K562 (cell line): Measurements from ENCODE around the gene TMEM255A.

ENCODE experiments used
- CTCF ChIP-seq, 3 experiments: IDR thresholded peaks in 2 of 3; conservative IDR thresholded peaks in 1 of 3; 2 replicates each; pipeline ENCODE4 v1.5.1; 2011 to 2012; ENCODE audit warnings: low read length in 3 of 3, mild to moderate bottlenecking in 3 of 3, control low read depth in 2 of 3, improper control_type of control experiment in 1 of 3, inconsistent platforms in 1 of 3, low read depth in 1 of 3, mixed read lengths in 1 of 3, moderate library complexity in 1 of 3; ENCODE audit not compliant: insufficient read depth in 2 of 3
- ELF1 ChIP-seq: fragments of 200-800 bp; sonication (Bioruptor generic); IDR thresholded peaks from 2 replicates; pipeline ENCODE4 v1.6.1; 2016; ENCODE audit warnings: missing genetic modification characterization, missing compliant biosample characterization
- EZH2 ChIP-seq: IDR thresholded peaks from 2 replicates; pipeline ENCODE4 v1.6.1; 2012; ENCODE audit warnings: low read depth, mild to moderate bottlenecking, inconsistent platforms, low read length, borderline replicate concordance
- GABPA ChIP-seq: fragments of 200-800 bp; sonication (Bioruptor generic); conservative IDR thresholded peaks from 2 replicates; pipeline ENCODE4 v1.6.1; 2016; ENCODE audit warnings: low read depth, missing genetic modification characterization, missing compliant biosample characterization
- HNRNPLL ChIP-seq: fragments of 200-400 bp; formaldehyde crosslinking; IDR thresholded peaks from 2 replicates; pipeline ENCODE4 v1.6.1; 2017; ENCODE audit warnings: low read length, low read depth, mild to moderate bottlenecking; ENCODE audit not compliant: poor library complexity, severe bottlenecking
- POLR2AphosphoS5 ChIP-seq: IDR thresholded peaks from 2 replicates; pipeline ENCODE4 v1.6.1; 2011; ENCODE audit warnings: mild to moderate bottlenecking, low read depth, low read length, moderate library complexity; ENCODE audit not compliant: control insufficient read depth, insufficient read depth
- TAF1 ChIP-seq: IDR thresholded peaks from 2 replicates; pipeline ENCODE4 v1.6.1; 2011; ENCODE audit warnings: mild to moderate bottlenecking, low read length, moderate library complexity; ENCODE audit not compliant: insufficient read depth, control insufficient read depth, severe bottlenecking; ENCODE audit errors: extremely low read depth
- ZNF174 ChIP-seq: fragments of 250-450 bp; sonication (Bioruptor Pico); IDR thresholded peaks from 2 replicates; pipeline ENCODE4 v1.4.0; 2020; ENCODE audit warnings: mild to moderate bottlenecking
- ZNF384 ChIP-seq: IDR thresholded peaks from 2 replicates; pipeline ENCODE4 v1.6.1; 2012; ENCODE audit warnings: low read depth, low read length, improper control_type of control experiment
- TF ChIP-seq, protein P1 (sequence below): sonication (generic); formaldehyde crosslinking; IDR thresholded peaks from 2 replicates; pipeline ENCODE4 v1.8.0; 2023; ENCODE audit warnings: mild to moderate bottlenecking, missing genetic modification reagents
- TF ChIP-seq, protein P2 (sequence below): fragments of 450-650 bp; IDR thresholded peaks from 2 replicates; pipeline ENCODE4 v1.6.1; 2016; ENCODE audit warnings: low read depth

- TF ChIP-seq TAF1, result no peak
- no peak for TF ChIP-seq EZH2
- no peak for TF ChIP-seq CTCF (IDR thresholded peaks at IDR 0.05 in 2 of 3, conservative IDR thresholded peaks at IDR 0.05 in 1 of 3; ENCODE audit: insufficient read depth in 2 of 3, low read depth in 1 of 3, low read length in 3 of 3)
- TF ChIP-seq GABPA (tag), result no peak
- TF ChIP-seq, protein P1, sequence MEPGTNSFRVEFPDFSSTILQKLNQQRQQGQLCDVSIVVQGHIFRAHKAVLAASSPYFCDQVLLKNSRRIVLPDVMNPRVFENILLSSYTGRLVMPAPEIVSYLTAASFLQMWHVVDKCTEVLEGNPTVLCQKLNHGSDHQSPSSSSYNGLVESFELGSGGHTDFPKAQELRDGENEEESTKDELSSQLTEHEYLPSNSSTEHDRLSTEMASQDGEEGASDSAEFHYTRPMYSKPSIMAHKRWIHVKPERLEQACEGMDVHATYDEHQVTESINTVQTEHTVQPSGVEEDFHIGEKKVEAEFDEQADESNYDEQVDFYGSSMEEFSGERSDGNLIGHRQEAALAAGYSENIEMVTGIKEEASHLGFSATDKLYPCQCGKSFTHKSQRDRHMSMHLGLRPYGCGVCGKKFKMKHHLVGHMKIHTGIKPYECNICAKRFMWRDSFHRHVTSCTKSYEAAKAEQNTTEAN (CRISPR knock-in tag), result no peak
- TF ChIP-seq HNRNPLL, result no peak
- no peak for TF ChIP-seq ZNF384
- TF ChIP-seq, protein P2, sequence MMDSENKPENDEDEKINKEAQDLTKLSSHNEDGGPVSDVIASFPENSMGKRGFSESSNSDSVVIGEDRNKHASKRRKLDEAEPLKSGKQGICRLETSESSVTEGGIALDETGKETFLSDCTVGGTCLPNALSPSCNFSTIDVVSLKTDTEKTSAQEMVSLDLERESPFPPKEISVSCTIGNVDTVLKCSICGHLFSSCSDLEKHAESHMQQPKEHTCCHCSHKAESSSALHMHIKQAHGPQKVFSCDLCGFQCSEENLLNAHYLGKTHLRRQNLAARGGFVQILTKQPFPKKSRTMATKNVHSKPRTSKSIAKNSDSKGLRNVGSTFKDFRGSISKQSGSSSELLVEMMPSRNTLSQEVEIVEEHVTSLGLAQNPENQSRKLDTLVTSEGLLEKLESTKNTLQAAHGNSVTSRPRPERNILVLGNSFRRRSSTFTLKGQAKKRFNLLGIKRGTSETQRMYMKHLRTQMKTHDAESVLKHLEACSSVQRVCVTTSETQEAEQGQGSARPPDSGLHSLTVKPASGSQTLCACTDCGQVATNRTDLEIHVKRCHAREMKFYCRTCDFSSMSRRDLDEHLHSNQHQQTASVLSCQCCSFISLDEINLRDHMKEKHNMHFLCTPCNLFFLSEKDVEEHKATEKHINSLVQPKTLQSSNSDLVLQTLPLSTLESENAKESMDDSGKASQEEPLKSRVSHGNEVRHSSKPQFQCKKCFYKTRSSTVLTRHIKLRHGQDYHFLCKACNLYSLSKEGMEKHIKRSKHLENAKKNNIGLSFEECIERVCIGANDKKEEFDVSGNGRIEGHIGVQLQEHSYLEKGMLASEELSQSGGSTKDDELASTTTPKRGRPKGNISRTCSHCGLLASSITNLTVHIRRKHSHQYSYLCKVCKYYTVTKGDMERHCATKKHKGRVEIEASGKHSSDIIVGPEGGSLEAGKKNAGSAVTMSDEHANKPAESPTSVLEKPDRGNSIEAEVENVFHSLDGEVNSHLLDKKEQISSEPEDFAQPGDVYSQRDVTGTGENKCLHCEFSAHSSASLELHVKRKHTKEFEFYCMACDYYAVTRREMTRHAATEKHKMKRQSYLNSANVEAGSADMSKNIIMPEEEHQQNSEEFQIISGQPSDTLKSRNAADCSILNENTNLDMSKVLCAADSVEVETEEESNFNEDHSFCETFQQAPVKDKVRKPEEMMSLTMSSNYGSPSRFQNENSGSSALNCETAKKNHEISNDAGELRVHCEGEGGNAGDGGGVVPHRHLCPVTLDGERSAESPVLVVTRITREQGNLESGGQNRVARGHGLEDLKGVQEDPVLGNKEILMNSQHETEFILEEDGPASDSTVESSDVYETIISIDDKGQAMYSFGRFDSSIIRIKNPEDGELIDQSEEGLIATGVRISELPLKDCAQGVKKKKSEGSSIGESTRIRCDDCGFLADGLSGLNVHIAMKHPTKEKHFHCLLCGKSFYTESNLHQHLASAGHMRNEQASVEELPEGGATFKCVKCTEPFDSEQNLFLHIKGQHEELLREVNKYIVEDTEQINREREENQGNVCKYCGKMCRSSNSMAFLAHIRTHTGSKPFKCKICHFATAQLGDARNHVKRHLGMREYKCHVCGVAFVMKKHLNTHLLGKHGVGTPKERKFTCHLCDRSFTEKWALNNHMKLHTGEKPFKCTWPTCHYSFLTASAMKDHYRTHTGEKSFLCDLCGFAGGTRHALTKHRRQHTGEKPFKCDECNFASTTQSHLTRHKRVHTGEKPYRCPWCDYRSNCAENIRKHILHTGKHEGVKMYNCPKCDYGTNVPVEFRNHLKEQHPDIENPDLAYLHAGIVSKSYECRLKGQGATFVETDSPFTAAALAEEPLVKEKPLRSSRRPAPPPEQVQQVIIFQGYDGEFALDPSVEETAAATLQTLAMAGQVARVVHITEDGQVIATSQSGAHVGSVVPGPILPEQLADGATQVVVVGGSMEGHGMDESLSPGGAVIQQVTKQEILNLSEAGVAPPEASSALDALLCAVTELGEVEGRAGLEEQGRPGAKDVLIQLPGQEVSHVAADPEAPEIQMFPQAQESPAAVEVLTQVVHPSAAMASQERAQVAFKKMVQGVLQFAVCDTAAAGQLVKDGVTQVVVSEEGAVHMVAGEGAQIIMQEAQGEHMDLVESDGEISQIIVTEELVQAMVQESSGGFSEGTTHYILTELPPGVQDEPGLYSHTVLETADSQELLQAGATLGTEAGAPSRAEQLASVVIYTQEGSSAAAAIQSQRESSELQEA, result no peak
- TF ChIP-seq POLR2AphosphoS5, result no peak
- no peak for TF ChIP-seq ELF1
- TF ChIP-seq ZNF174 (CRISPR knock-in tag), result no peak
Measured at GRCh38 chrX:120305531-120306141, 5.6 kb downstream of the TMEM255A start.
